Calu3 (cell line): ENCODE results near the gene APRT. TPM values are rescaled to one million over a fixed set of nuclear protein-coding genes. Genes with fewer than 3 reads are reported as not detected.

Source experiments
- BruUV-seq: library from RNA; stranded (reverse); fragments of 400-500 nt; replicated peaks from 2 replicates; lab custom pipeline; 2021; lab: Mats Ljungman, UMichigan
- CTCF ChIA-PET: fragments of 300-600 bp; sonication (Branson Sonifier 250); formaldehyde crosslinking; loops from one replicate; lab custom pipeline; 2022; ENCODE audit warnings: antibody characterized with exemption; lab: Charles Lee
- DNase-seq: peaks from one replicate; pipeline ENCODE4 v3.0.0; 2022
- H3K27ac Mint-ChIP-seq: one replicate; pipeline ENCODE4 v1.8.0; 2022; ENCODE audit warnings: mixed read lengths; ENCODE audit not compliant: unreplicated experiment
- H3K27me3 Mint-ChIP-seq: one replicate; pipeline ENCODE4 v1.8.0; 2022; ENCODE audit warnings: mixed read lengths; ENCODE audit not compliant: unreplicated experiment
- H3K36me3 Mint-ChIP-seq: one replicate; pipeline ENCODE4 v1.8.0; 2022; ENCODE audit warnings: mild to moderate bottlenecking, moderate library complexity, mixed read lengths; ENCODE audit not compliant: insufficient read depth, unreplicated experiment
- H3K4me1 Mint-ChIP-seq: one replicate; pipeline ENCODE4 v1.8.0; 2022; ENCODE audit warnings: mild to moderate bottlenecking, low read depth, mixed read lengths; ENCODE audit not compliant: unreplicated experiment
- H3K4me3 Mint-ChIP-seq: one replicate; pipeline ENCODE4 v1.8.0; 2022; ENCODE audit warnings: mild to moderate bottlenecking, low read depth, moderate library complexity, mixed read lengths; ENCODE audit not compliant: unreplicated experiment
- H3K9me3 Mint-ChIP-seq: one replicate; pipeline ENCODE4 v1.8.0; 2022; ENCODE audit warnings: low read depth, mixed read lengths; ENCODE audit not compliant: unreplicated experiment
- intact Hi-C: fragments of 100-400 bp; cut with micrococcal nuclease; formaldehyde crosslinking; loops from one replicate; pipeline ENCODE4 v1.10.0; 2022; ENCODE audit not compliant: unreplicated experiment
- total RNA-seq: library from RNA; stranded (reverse); gene quantifications from 2 replicates; pipeline ENCODE4 v1.2.3, GENCODE V29; 2022
- TF ChIP-seq, protein P1 (sequence below): fragments of 200-600 bp; IDR thresholded peaks from one replicate; pipeline ENCODE4 v1.8.0; 2022; ENCODE audit warnings: antibody characterized with exemption; ENCODE audit not compliant: unreplicated experiment

Gene APRT
- total RNA-seq, 1 experiment from 2014 or later, result 203 TPM

DNA sequence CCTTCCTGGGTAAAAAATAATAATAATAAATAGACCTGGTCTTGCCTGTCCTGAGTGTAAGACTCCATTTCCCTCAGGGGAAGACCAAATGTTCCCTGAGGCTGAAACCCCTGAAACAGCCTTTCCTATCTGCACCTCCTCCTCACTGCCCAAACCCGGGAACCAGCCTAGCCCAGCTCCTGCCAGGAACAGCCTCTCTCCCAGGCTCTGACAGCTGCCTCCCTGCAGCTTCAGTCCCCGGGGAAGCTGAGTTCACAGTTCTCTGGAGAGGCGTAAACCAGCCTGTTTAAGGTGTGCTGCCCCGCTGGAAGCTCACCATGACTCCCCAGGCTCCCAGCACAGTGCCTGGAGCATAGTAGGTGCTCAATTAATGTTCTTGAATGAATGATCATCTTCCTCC is 15.4 kb downstream of the APRT start:
- no peak overlapping the region for H3K27ac Mint-ChIP-seq
- no TSS peak for BruUV-seq
- H3K36me3 Mint-ChIP-seq, result no peaks in the 10 kb centered on the region
- intact Hi-C loops, result no loop called here
- TF ChIP-seq, protein P1, sequence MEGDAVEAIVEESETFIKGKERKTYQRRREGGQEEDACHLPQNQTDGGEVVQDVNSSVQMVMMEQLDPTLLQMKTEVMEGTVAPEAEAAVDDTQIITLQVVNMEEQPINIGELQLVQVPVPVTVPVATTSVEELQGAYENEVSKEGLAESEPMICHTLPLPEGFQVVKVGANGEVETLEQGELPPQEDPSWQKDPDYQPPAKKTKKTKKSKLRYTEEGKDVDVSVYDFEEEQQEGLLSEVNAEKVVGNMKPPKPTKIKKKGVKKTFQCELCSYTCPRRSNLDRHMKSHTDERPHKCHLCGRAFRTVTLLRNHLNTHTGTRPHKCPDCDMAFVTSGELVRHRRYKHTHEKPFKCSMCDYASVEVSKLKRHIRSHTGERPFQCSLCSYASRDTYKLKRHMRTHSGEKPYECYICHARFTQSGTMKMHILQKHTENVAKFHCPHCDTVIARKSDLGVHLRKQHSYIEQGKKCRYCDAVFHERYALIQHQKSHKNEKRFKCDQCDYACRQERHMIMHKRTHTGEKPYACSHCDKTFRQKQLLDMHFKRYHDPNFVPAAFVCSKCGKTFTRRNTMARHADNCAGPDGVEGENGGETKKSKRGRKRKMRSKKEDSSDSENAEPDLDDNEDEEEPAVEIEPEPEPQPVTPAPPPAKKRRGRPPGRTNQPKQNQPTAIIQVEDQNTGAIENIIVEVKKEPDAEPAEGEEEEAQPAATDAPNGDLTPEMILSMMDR, result no peak
- H3K27me3 Mint-ChIP-seq, result peaks cover 20% of the 10 kb centered on the region
- CTCF ChIA-PET, result no interaction called here
- H3K4me3 Mint-ChIP-seq, result no peak overlapping the region
- no peaks in the 10 kb centered on the region for H3K9me3 Mint-ChIP-seq
- no peak for DNase-seq
- no peaks in the 10 kb centered on the region for H3K4me1 Mint-ChIP-seq

- TF ChIP-seq, protein P1, result no peak
- no peak for DNase-seq
- Mint-ChIP-seq H3K27me3 (peaks cover 20% of the 10 kb centered on the region), H3K4me1 (no peaks in the 10 kb centered on the region), H3K4me3 (no peak overlapping the region), H3K9me3 (no peaks in the 10 kb centered on the region), H3K36me3 (no peaks in the 10 kb centered on the region), H3K27ac (no peak overlapping the region)
- CTCF ChIA-PET, result interaction anchor here (1.3 to 1.9 kb wide), 3 partner anchors 9 to 56 kb away, joined by 3 to 4 read pairs (median 4); partner anchors contain the start of gene APRT
- intact Hi-C loops, result no loop called here
- BruUV-seq, result no TSS peak
Measured at GRCh38 chr16:88793251-88793954, 18.3 kb downstream of the APRT start.

GRCh38 chr16:88792668-88793250 is 19.0 kb downstream of the APRT start:
- CTCF ChIA-PET, result interaction anchor here (1.3 to 1.6 kb wide), 2 partner anchors 19 to 55 kb away, joined by 3 to 4 read pairs; partner anchors contain the start of gene APRT
- Mint-ChIP-seq H3K4me3 (no peak overlapping the region), H3K27me3 (peaks cover 20% of the 10 kb centered on the region), H3K36me3 (no peaks in the 10 kb centered on the region), H3K27ac (no peak overlapping the region), H3K4me1 (no peaks in the 10 kb centered on the region), H3K9me3 (no peaks in the 10 kb centered on the region)
- DNase-seq, result no peak
- no TSS peak for BruUV-seq
- intact Hi-C loops, result no loop called here
- TF ChIP-seq, protein P1, result no peak

DNA sequence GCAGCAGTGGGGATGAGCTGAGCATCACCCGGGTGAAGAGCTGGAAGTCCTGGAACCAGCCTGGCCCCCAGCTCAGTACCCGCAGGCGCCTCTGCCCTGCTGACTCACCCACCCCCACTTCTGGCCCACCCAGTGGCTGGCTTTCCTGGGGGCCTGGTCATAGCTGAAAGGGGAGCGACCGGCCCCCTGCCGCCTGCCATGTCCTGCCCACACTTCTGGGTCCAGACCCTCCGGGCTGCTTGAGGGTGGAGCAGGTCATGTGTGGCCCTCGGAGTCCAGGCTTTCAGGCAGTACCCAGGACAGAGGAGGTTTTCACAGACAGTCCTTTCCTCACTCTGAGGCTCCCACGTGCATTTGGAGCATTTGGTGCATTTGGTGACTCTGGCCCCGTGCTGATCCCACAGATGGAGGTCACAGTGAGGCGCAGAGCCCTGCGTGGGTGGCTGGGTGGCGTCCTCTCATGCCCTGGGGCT is 19.6 kb downstream of the APRT start:
- Mint-ChIP-seq H3K27me3 (peaks cover 20% of the 10 kb centered on the region), H3K4me3 (no peak overlapping the region), H3K36me3 (no peaks in the 10 kb centered on the region), H3K4me1 (no peaks in the 10 kb centered on the region), H3K9me3 (no peaks in the 10 kb centered on the region), H3K27ac (no peak overlapping the region)
- intact Hi-C loops, result no loop called here
- BruUV-seq, result no TSS peak
- TF ChIP-seq, protein P1, result no peak
- no peak for DNase-seq
- CTCF ChIA-PET, result interaction anchor here (1.3 to 1.6 kb wide), 2 partner anchors 19 to 55 kb away, joined by 3 to 4 read pairs; partner anchors contain the start of gene APRT
